Measurements from ENCODE around the gene KAT6B.

DNA sequence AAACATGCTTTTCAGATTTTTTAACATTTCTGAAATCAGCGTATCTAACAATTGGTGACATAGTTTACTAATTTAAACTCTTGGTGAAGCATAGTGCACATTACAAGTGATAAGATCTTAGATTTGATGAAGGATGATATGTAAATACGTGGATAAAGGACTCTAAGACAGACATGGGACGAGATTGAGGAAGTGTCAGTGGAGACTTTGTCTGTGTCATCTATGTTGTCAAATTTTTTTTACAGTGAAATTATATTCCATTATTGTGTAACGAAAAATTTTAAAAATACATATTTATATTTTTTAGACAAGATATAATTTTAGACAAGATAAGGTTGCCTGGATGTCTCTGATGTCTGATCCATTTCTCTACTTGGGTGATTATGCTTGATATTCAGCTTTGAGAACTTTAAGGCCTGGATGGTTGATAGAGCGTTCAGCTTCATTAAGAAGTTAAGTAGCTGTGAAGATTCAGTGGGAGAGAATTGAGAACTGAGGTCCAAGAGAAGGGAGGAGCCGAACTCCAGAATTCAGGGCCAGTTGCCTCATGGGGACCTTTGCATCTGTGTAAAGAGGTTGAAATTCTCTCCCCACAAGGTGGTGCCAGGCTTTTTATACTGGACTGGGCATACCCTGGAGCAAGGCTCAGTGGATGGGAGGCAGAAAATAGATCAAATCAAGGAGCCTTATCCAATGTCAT, 62.7 kb downstream of the KAT6B start:
- TF ChIP-seq POLR2A (IDR thresholded peaks at IDR 0.05; ENCODE audit: low read depth, low read length) (no peak), POLR2AphosphoS5 (IDR thresholded peaks at IDR 0.05; ENCODE audit: low read depth, low read length) (no peak), TAF1 (IDR thresholded peaks at IDR 0.05; ENCODE audit: low read depth, low read length) (no peak), SPI1 (IDR thresholded peaks at IDR 0.05; ENCODE audit: low read depth, low read length) (peak; percentile 50; the same call in 1 of the 2 replicates), PAX5 (IDR thresholded peaks at IDR 0.05; ENCODE audit: insufficient read depth, low read length, severe bottlenecking) (no peak)

Data from GM12891 (cell line).